Prostate gland (tissue), 2 donors: ENCODE results near the gene JARID2.

ENCODE experiments used
- POLR2A ChIP-seq: fragments of 450-650 bp; IDR thresholded peaks from one replicate; pipeline ENCODE4 v1.6.1; 2016; ENCODE audit warnings: antibody characterized with exemption, mild to moderate bottlenecking
- POLR2AphosphoS5 ChIP-seq: sonication (generic); formaldehyde crosslinking; IDR thresholded peaks from one replicate; pipeline ENCODE4 v1.6.1; 2017; ENCODE audit warnings: antibody characterized with exemption
- TF ChIP-seq, protein P1 (sequence below), 4 experiments: fragments of 200-600 bp in 2 of 4; fragments of 450-650 bp in 2 of 4; sonication (generic) in 2 of 4; IDR thresholded peaks; 1 replicate in 3 of 4; 2 replicates in 1 of 4; pipeline ENCODE4 v1.5.1; 2016 to 2019; ENCODE audit warnings: antibody characterized with exemption in 4 of 4, mild to moderate bottlenecking in 2 of 4, moderate library complexity in 2 of 4

DNA sequence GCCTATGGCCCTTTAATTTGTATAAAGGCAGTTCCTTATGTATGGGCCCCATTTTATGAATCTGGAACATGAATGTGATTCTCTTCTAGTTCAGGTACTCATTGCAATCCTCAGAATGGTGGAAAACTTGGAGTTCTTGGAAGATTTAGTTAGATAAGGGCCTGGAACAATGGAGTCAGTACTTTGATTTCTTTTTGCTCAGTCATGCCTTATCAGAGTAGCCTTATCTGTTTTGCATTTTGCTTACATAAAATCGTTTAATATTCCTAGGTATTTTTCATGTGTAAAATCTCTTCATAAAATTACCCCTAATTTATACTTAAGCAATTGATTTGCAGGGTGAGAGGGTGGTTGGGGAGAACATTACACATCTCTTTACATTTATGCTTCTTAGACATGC lies 160.6 kb downstream of the JARID2 start:
- TF ChIP-seq, protein P1, sequence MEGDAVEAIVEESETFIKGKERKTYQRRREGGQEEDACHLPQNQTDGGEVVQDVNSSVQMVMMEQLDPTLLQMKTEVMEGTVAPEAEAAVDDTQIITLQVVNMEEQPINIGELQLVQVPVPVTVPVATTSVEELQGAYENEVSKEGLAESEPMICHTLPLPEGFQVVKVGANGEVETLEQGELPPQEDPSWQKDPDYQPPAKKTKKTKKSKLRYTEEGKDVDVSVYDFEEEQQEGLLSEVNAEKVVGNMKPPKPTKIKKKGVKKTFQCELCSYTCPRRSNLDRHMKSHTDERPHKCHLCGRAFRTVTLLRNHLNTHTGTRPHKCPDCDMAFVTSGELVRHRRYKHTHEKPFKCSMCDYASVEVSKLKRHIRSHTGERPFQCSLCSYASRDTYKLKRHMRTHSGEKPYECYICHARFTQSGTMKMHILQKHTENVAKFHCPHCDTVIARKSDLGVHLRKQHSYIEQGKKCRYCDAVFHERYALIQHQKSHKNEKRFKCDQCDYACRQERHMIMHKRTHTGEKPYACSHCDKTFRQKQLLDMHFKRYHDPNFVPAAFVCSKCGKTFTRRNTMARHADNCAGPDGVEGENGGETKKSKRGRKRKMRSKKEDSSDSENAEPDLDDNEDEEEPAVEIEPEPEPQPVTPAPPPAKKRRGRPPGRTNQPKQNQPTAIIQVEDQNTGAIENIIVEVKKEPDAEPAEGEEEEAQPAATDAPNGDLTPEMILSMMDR (IDR thresholded peaks at IDR 0.05), result no peak
- TF ChIP-seq POLR2AphosphoS5 (no peak), POLR2A (no peak)
